VCaP (cell line): Measurements from ENCODE around the gene SEC24B.
A peak's percentile ranks its signal among the peaks of the same experiment; 100 is the strongest.
"Not testable (repeated sequence)": the region's sequence is repeated elsewhere in the genome, so short reads cannot be mapped to it uniquely, and the experiment has no call there.

ENCODE experiments used
- H3K27ac ChIP-seq: fragments of 450-650 bp; 2 replicates; pipeline ENCODE4 v1.5.1; 2017
- TF ChIP-seq, protein P1 (sequence below): fragments of 450-650 bp; conservative IDR thresholded peaks from 2 replicates; pipeline ENCODE4 v1.5.1; 2017; ENCODE audit warnings: mild to moderate bottlenecking, moderate library complexity

Gene SEC24B

DNA sequence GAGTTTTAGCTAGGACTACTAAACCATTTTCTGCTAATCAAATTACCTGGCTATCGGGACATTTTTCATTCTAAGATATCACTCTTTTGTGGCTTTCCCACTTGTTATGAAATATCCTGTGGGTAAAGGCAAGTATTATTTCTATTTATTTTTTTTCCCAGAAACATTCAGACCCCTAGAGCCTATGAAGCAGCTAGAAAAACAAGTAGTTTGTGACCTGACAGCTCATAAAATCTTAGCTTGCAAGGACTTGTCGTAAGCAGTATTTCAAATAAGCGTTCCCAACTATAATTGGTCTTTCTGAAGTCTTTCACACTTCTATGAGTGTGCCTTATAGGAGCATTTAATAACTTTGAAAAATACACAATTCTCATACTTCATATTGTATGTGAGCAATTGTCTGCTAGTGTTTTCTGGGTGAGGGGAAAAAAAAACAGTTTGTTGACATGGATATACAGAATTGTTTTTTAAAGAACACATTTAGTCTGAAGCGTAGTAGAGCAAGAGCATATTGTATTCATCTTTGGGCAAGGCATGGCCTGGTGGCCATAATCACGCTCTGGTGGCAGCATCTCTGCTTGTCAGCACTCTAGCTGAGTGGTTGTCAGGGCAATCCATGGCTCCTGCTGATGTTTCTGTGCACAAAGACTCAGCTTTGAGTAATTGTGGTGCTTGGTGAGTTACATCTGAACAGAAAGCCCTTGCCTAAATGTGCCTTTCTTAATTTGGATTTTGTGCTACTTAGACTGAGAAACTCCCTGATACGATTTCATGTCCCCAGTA is 129.0 kb downstream of the SEC24B start:
- no peak overlapping the region for H3K27ac ChIP-seq
- TF ChIP-seq, protein P1, sequence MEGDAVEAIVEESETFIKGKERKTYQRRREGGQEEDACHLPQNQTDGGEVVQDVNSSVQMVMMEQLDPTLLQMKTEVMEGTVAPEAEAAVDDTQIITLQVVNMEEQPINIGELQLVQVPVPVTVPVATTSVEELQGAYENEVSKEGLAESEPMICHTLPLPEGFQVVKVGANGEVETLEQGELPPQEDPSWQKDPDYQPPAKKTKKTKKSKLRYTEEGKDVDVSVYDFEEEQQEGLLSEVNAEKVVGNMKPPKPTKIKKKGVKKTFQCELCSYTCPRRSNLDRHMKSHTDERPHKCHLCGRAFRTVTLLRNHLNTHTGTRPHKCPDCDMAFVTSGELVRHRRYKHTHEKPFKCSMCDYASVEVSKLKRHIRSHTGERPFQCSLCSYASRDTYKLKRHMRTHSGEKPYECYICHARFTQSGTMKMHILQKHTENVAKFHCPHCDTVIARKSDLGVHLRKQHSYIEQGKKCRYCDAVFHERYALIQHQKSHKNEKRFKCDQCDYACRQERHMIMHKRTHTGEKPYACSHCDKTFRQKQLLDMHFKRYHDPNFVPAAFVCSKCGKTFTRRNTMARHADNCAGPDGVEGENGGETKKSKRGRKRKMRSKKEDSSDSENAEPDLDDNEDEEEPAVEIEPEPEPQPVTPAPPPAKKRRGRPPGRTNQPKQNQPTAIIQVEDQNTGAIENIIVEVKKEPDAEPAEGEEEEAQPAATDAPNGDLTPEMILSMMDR = no peak

- TF ChIP-seq, protein P1 = no peak
- H3K27ac ChIP-seq = no peak overlapping the region
These were observed 137.9 kb downstream of the SEC24B start for GRCh38 chr4:109571494-109571893.

DNA sequence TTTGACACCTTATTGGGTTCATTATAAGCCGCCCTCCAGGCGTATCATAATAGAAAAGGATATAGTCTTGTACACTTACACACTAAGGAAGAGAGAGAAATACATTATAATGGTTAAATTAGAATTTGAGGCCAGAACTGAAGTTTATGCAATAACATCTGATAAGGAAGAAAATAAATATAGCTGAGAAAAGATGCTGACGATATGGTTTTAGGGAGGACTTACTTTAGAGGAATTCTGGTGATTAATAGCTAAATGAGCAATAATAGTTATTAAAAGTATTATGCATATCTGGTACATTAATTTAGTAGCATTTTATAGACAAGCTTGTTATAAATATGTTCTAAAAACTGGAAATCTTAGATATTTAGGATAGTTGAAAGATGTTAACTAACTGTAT is 138.5 kb downstream of the SEC24B start:
- no peak overlapping the region for H3K27ac ChIP-seq
- TF ChIP-seq, protein P1 = no peak

GRCh38 chr4:109574443-109574850 is 140.8 kb downstream of the SEC24B start:
- TF ChIP-seq, protein P1 = peak; percentile 55
- H3K27ac ChIP-seq = no peak overlapping the region

DNA sequence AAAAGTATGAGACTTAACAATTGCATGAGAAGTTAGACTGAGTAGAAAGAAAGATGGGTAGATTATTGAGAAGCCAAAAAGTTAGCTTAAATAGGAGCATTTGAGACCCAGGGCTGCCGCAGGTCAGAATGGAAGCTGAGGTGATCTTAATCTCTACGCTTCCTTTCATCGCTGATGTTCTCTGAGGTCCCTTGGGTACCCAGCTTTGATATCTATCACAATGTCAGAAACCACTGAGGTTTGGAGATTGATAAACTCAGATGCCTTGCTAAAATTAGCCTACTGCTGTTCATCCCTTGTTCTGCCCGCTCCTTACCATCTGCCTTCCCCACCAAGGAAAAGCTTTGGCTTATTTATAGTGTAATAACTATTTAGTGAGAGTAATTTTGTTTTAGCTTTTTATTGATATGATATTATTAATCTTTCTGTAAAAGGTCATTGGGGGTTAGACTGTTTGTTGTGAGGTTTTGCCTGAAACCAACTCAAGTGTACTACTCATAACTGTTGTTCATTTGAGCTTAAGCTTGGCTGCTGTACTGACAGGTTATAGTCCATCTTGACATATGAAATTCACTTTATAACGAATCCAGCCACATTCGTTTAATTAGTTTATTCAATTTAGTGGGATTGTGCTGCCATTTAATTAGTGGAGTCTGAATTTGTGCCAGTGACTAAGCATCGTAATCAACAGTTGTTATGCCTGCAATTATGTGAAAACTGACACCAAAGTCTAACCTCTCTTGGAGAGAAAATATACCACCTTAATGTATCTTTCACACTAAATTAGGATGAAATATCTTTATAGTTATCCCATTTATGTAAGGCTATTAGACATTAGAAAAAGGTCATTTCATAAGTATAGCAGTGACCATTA is 141.6 kb downstream of the SEC24B start:
- no peak overlapping the region for H3K27ac ChIP-seq
- TF ChIP-seq, protein P1 = no peak

DNA sequence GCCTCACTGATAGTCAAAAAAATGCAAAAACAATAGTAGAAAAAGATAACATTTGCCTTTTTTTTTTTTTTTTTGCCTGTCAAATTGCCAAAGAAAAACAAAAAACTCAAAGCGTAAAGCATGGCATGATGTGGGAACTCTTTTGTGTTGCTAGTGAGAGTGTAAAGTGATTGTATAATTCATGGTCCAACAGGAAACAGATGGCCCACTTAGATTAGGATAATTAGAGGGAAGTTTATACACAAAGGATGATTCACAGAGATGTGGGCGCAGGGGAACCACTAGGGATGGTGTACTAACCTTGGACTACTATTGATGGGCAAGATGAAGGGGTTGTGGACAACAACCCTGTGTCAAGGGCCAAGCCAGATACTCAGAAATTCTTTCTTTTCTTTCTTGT is 142.8 kb downstream of the SEC24B start:
- H3K27ac ChIP-seq = no peak overlapping the region
- TF ChIP-seq, protein P1 = no peak

- TF ChIP-seq, protein P1 = no peak
- no peak overlapping the region for H3K27ac ChIP-seq
These were observed 145.2 kb downstream of the SEC24B start for GRCh38 chr4:109578846-109579245.

GRCh38 chr4:109579997-109580396 is 146.4 kb downstream of the SEC24B start:
- H3K27ac ChIP-seq = not testable (repeated sequence)
